GM18511 (cell line): Measurements from ENCODE around the gene AAR2.

Experiments used
- ATAC-seq: cut with Tn5 transposase; IDR thresholded peaks from one replicate; pipeline ENCODE4 v1.9.1; 2021; ENCODE audit warnings: mild to moderate bottlenecking, moderate library complexity; ENCODE audit not compliant: unreplicated experiment

The AAR2 gene

GRCh38 chr20:36217226-36217625 lies 19.1 kb upstream of the AAR2 start:
- ATAC-seq, result no peak

GRCh38 chr20:36218380-36219064 lies 17.8 kb upstream of the AAR2 start:
- ATAC-seq, result no peak

GRCh38 chr20:36219671-36220220 lies 16.5 kb upstream of the AAR2 start:
- ATAC-seq, result no peak

GRCh38 chr20:36225666-36226065 lies 10.6 kb upstream of the AAR2 start:
- no peak for ATAC-seq

- ATAC-seq, result no peak
Observed at GRCh38 chr20:36228770-36229169, 7.5 kb upstream of the AAR2 start.

- ATAC-seq, result no peak
Observed at GRCh38 chr20:36230019-36230418, 6.3 kb upstream of the AAR2 start.

- no peak for ATAC-seq
Observed at GRCh38 chr20:36231331-36231730, 4.9 kb upstream of the AAR2 start.

GRCh38 chr20:36234771-36235320 lies 1.4 kb upstream of the AAR2 start:
- ATAC-seq, result no peak

- ATAC-seq, result no peak
Observed at GRCh38 chr20:36236786-36237121, 476 bp downstream of the AAR2 start.

GRCh38 chr20:36237477-36237876 lies 1.2 kb downstream of the AAR2 start:
- no peak for ATAC-seq

- ATAC-seq, result no peak
Observed at GRCh38 chr20:36238153-36238552, 1.9 kb downstream of the AAR2 start.

GRCh38 chr20:36238760-36239159 lies 2.5 kb downstream of the AAR2 start:
- no peak for ATAC-seq

- ATAC-seq, result no peak
Observed at GRCh38 chr20:36240076-36240475, 3.8 kb downstream of the AAR2 start.

- ATAC-seq, result no peak
Observed at GRCh38 chr20:36241678-36242077, 5.4 kb downstream of the AAR2 start.

GRCh38 chr20:36243726-36244125 lies 7.4 kb downstream of the AAR2 start:
- no peak for ATAC-seq

- ATAC-seq, result no peak
Observed at GRCh38 chr20:36246401-36246800, 10.1 kb downstream of the AAR2 start.

- no peak for ATAC-seq
Observed at GRCh38 chr20:36248836-36249235, 12.6 kb downstream of the AAR2 start.

GRCh38 chr20:36249450-36249849 lies 13.2 kb downstream of the AAR2 start:
- ATAC-seq, result no peak

- ATAC-seq, result no peak
Observed at GRCh38 chr20:36251426-36251825, 15.1 kb downstream of the AAR2 start.

- ATAC-seq, result no peak
Observed at GRCh38 chr20:36252511-36252910, 16.2 kb downstream of the AAR2 start.

- no peak for ATAC-seq
Observed at GRCh38 chr20:36253036-36253435, 16.8 kb downstream of the AAR2 start.

- no peak for ATAC-seq
Observed at GRCh38 chr20:36254076-36254475, 17.8 kb downstream of the AAR2 start.

GRCh38 chr20:36255445-36255844 lies 19.2 kb downstream of the AAR2 start:
- ATAC-seq, result no peak
